NK-92 (cell line): ENCODE measurements around the gene STRA6.

ENCODE experiments used
- DNase-seq: peaks from one replicate; lab custom pipeline; 2025; ENCODE audit not compliant: unreplicated experiment; lab: John Stamatoyannopoulos, UW

The STRA6 gene

GRCh38 chr15:74227968-74228722 lies 25.6 kb upstream of the STRA6 start:
- DNase-seq = no peak

- DNase-seq = no peak
These were observed 24.4 kb upstream of the STRA6 start for GRCh38 chr15:74226761-74227540.

- DNase-seq = no peak
These were observed 23.3 kb upstream of the STRA6 start for GRCh38 chr15:74225928-74226327.

GRCh38 chr15:74222240-74223119 lies 19.9 kb upstream of the STRA6 start:
- no peak for DNase-seq

GRCh38 chr15:74221399-74222239 lies 19.0 kb upstream of the STRA6 start:
- DNase-seq = no peak

- no peak for DNase-seq
These were observed 18.1 kb upstream of the STRA6 start for GRCh38 chr15:74220475-74221248.

GRCh38 chr15:74217907-74218885 lies 15.6 kb upstream of the STRA6 start:
- no peak for DNase-seq

GRCh38 chr15:74216949-74217348 lies 14.4 kb upstream of the STRA6 start:
- DNase-seq = no peak

GRCh38 chr15:74215958-74216357 lies 13.4 kb upstream of the STRA6 start:
- no peak for DNase-seq

- no peak for DNase-seq
These were observed 11.9 kb upstream of the STRA6 start for GRCh38 chr15:74214324-74215021.

GRCh38 chr15:74213858-74214284 lies 11.3 kb upstream of the STRA6 start:
- DNase-seq = no peak

GRCh38 chr15:74212494-74212893 lies 9.9 kb upstream of the STRA6 start:
- DNase-seq = no peak

GRCh38 chr15:74211656-74212055 lies 9.1 kb upstream of the STRA6 start:
- DNase-seq = no peak

- no peak for DNase-seq
These were observed 8.1 kb upstream of the STRA6 start for GRCh38 chr15:74210729-74211128.

GRCh38 chr15:74209997-74210671 lies 7.5 kb upstream of the STRA6 start:
- DNase-seq = no peak

- DNase-seq = no peak
These were observed 7.0 kb upstream of the STRA6 start for GRCh38 chr15:74209560-74209958.

- no peak for DNase-seq
These were observed 6.4 kb upstream of the STRA6 start for GRCh38 chr15:74208901-74209559.
